ELF-1 (cell line): ENCODE data around the gene SERPINA3.
"Not testable (repeated sequence)": the region's sequence is repeated elsewhere in the genome, so short reads cannot be mapped to it uniquely, and the experiment has no call there.

Experiments used
- DNase-seq: peaks from one replicate; pipeline ENCODE4 v3.0.0-alpha.2; 2016; ENCODE audit warnings: low read depth, low spot score

Gene SERPINA3

DNA sequence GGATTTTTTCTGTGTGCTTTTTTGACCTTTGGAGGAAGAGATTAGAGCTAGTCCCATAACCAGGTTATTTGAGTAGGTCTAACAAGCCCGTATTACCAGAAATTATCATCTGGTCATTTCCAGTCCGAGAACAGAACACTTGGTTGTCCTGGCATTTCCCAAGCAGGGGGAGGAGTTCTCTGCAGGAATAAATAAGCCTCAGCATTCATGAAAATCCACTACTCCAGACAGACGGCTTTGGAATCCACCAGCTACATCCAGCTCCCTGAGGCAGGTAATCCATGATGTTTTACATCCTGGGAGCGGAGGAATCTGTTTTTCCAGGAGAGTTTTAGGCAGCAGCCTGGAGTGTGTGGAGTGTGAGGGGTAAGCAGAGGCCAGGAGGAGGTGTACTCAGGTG lies at the start of gene SERPINA3:
Gene SERPINA3, plus strand, starts transcription at position 218 of the 400 bp plus-strand sequence. CDS start 2,051 bp downstream, outside the sequence.
- DNase-seq: peak; percentile 41

DNA sequence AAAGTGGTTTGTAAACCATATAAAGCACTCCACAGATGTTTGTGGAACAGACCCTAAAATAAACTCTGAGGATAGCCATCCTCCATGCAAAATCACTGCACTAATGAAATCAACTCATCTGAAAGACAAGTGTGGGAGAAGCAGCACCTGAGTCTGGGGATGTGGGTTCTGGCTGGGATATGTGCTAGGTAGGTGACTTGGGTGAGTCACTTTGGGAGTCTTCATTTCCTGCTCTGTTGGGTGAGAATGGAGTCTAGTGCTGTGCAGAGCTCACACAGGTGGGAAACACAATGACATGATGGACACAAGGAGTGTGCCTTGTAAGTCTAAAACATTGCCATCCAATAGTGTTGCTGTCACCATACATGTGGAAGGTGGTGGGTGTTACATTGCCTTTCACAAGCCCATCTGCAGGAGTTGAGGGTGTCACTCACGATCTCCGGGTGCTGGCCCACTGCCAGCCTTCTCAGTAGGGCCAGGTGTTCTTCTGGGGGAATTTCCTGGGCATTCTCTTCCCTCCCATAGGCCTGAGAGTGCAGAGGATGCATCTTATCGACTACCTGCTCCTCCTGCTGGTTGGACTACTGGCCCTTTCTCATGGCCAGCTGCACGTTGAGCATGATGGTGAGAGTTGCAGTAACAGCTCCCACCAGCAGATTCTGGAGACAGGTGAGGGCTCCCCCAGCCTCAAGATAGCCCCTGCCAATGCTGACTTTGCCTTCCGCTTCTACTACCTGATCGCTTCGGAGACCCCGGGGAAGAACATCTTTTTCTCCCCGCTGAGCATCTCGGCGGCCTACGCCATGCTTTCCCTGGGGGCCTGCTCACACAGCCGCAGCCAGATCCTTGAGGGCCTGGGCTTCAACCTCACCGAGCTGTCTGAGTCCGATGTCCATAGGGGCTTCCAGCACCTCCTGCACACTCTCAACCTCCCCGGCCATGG lies 49.0 kb upstream of the SERPINA3 start:
- no peak for DNase-seq

DNA sequence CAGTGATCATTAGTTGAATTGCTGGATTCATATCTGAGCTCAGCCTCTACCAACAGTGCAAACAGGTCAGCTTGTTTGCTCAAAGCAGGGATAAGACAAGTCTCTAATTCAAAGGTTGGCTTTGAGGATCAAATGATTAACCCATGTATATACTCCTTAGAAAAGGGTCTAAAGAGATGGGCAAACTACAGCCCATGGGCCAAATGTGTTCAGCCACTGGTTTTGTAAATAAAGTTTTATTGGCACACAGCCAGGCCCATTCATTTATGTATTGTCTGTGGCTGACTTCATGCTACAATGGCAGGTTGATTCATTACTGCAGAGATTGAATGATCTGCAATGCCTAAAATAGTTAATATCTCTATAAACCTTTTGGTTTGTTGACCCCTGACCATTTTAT lies 47.8 kb upstream of the SERPINA3 start:
- no peak for DNase-seq

DNA sequence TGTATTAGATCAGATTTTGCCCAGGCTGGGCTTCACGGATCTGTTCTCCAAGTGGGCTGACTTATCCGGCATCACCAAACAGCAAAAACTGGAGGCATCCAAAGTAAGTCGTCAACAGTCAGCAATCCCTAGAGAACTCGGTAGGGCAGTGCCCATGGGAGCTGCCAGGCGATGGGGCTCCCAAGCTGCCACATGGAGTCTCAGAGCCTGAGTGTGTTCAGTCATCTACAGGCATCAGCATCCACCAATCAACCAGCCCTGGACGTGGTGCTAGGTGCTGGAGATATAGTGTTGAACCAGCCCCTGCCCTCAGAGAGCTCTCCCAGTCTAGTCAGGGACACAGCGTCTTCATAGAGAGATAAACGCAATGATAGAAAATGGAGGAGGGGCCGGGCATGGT lies 44.0 kb upstream of the SERPINA3 start:
- DNase-seq: no peak

DNA sequence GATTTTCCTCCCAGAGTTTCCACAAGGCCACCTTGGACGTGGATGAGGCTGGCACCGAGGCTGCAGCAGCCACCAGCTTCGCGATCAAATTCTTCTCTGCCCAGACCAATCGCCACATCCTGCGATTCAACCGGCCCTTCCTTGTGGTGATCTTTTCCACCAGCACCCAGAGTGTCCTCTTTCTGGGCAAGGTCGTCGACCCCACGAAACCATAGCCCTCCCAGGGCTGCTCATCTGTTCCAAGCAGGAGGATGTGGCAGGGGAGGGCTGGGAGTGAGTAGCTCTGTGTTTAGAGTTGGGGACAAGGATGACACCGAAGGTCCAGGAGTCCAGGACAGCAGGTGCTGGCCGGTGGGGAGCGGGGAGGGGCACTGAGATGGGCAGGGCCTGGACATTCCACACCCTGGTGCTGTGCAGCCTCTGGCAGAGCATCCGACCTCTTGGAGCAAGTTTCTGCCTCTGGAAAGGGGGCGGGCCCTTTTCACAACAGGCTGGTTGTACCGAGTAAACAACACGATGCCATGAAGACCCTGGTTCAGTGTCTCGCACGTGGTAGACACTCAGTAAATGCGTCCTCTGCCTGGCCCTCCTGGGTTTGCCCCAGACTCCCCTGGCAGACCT lies 42.7 kb upstream of the SERPINA3 start:
- no peak for DNase-seq

DNA sequence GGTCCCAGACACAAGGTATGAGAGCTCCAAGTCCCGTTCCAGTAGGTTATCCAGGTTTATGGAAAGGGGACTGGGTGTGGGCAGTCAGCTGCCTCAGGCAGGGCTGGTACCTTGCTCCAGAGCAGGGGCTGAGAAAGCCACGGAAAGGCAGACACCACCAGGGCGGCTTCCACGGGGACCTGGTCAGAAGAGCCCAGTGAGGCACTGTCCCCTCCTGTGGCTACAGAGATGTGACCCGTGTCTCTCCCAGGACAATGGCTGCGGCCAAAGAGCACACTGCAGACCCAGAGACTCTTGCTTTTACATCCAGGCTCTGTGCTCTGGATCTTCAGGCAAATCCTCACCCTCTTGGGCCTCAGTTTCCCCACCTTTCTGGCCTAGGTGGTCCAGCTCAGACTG lies 42.2 kb upstream of the SERPINA3 start:
- DNase-seq: no peak

DNA sequence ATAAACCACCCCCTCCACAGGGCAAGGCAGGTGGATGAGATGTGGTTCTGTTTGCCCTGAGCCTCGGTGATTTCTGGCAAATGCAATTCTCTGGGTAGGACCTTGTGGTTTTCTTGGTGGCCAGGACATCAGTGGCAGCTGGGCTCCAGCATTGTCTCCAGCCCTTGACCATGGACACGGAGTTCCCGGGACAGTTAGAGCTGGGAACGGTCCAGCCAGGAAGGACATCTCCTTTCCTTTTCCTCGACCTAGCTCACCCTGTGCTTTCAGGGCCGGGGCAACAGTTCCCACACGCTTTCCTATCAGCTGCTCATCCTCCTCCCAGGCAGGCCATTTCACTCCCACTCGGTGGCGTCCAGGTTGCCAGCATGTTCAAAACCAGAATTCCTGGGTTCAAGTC lies 41.8 kb upstream of the SERPINA3 start:
- DNase-seq: no peak

DNA sequence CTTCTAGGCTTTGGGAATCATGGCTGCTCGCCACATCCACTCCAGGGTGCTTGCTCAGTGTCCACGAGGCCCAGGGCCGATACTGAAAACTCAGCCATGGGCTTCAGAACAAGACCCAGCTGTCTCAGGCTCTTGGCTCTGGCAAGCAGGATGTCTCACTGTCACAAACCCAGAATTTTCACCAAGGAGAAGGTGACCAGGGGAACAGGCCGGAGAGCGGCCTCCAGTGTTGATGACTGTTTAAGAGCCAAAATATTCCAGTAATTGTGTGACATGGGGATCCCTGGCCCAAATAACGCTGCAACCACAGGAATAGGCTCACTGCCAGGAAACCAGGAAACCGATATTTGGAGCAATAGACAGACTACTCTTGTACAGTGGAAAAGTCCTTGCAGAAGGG lies 40.8 kb upstream of the SERPINA3 start:
- no peak for DNase-seq

DNA sequence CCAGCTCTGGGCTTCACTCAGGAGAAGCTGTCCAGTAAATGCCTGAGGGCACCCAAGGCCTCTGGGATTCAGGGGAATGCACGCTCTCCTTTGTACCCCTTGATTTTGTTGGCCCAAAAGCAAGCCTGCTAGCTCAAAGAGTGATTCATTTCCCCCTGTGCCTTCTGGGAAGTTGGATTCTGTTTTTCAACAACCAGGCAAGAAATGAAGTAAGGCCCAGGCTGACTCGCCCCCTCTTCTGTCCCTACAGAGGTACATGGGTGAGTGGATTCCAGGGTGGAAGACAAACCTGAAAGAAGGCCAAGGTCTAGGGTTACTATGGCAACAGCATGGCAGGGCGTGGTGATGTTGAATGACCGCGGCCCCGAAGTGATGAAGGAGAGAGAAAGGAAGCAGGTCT lies 40.2 kb upstream of the SERPINA3 start:
- no peak for DNase-seq

DNA sequence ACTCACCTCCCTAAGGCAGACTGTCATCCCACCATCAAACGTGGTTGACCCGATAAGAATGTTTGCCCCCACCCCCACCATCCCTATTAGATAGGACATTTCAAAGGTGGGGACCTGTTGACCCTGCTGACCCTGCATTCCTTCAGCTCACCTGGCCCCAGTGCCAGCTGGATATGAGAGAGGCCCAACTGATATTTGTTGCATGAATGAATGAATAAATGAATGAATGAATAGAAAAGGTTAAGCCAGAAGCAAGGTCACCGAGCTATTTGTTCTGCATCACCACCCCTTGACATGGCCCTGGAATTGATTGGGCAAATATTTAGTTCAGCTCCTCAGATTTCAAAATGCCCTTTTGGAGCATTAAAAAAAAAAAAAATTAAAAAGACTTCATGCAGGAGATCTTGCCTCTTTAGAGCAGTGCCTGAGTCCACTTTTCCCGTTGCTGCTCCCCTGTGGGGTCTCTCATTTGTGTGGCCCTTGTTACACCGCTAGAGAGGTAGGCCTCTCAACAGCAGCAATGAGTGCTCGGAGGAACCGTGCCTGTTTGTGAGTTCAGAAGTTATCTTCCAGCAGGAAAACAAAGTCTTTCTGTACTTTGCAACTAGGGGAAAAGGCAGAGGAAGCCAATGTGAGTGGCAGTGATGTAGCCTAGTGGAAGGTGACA lies 39.4 kb upstream of the SERPINA3 start:
- no peak for DNase-seq

DNA sequence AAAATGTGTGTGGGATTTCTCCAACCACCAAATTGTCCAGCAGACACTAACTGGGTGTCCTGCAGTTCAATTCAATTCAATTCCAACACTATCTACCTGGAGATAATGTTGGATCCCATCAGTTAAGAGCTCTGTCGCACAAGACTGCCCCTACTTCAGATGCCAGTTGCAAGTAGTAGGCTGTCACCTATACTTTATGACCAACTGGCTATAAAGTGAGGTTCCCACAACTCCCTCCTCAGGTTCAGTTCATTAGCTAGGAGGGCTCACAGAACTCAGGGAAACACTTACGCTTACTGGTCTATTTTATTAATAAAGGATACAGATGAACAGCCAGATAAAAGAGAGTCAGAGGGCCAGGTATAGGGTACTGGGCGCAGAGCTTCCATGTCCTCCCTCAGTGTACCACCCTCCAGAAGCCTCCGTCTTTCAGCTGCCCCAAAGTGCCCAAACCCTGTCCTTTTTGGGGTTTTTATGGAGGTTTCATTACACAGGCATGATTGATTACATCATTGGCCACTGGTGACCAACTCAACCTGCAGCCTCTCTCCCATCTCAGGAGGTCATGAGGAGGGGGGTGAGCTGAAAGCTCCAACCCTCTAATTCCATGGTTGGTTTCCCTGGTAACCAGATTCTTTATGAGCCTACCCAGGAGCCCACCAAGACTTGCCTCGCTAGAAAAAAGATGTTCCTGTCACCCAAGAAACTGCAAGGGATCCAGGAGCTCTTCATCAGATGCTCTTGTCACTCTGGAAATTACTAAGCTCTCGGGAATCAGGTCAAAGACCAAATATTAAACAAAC lies 38.5 kb upstream of the SERPINA3 start:
- no peak for DNase-seq

DNA sequence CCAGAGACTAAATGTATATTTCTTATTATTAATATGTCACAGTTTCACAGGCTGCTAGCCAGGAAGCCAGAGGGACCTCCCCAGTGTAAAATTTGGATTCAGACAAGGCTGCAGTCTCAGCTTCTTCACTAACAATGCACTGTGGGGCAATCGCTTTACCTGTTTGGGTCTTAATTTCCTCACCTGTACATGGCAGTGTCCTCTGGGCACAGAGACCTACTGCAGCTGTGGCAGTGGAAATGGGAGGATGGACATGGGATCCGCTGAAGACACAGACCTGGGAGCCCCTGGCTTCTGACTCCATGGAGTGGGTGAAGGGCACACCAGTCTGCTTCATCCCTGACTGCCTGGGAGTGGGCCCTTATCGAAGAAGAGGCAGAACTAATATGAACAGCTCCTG lies 37.9 kb upstream of the SERPINA3 start:
- DNase-seq: no peak

DNA sequence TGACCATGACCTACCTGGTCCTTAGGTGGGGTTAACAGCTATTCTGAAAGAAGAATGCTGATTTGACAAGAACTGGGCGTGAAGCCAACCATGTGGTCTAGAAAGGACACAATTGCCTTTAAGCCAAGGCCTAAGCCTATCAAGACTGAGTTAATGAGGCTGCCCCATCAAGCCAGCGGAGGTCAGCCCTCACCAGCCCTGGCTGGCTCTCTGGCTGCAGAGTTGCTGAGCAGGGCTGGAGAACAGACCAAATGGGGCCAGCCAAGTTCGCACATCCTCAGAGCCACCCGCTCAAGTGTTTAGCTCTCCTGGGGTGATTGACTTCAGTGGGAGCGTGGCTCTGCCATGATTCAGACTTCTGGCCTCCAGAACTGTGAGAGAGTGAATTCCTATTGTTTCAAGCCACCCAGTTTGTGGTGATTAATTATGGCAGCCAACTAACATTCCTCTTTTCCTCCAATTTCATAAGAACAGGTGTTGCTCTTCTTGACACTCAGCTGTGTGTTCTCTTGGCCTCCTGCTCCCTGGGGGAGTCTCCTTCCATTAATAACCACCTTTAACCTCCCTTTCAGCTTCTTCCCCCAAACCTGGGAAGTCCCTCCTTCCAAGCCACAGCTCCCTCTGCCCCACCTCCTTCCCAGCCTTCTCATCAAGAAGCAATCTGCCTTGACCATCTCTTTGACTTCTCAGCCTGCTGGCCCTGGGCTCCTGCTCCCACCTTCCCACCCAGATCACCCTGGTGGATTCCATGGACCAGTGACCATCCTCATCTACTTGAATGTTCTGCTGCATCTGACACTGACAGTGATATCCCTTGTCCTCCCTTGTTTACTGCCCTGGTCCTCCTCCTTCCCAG lies 36.2 kb upstream of the SERPINA3 start:
- DNase-seq: no peak

DNA sequence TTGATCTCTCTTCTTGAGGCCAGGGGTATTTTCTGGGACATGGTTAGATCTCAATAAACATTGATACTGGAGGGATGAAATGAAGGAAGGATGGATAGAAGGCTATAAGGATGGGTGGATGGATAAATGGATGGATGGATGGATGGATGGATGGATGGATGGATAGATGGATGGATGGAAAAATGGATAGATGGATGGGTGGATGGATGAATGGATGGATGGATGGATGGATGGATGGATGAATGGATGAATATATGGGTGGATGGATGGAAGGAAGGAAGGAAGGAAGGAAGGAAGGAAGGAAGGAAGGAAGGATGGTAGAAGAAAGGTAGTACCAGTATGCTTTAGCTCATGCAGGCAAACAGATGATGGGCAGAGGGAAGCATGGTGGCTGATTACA lies 34.7 kb upstream of the SERPINA3 start:
- not testable (repeated sequence) for DNase-seq

DNA sequence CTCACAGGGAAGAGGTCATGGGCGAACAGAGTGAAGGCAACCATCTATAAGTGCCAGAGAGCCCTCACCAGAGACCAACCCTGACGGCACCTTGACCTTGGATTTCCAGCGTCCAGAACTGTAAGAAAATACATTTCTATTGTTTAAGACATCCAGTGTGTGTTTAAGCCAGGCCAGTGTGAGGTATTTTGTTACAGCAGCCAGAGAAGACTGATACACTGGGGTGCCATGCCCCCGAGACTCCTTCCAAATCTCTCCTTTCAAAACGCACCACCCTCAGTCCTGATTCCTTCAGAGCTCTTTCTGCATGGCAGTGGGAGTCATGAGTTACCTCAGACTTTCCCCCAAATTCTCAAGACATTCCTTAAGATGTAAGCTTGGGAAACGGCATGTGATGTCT lies 33.5 kb upstream of the SERPINA3 start:
- no peak for DNase-seq

DNA sequence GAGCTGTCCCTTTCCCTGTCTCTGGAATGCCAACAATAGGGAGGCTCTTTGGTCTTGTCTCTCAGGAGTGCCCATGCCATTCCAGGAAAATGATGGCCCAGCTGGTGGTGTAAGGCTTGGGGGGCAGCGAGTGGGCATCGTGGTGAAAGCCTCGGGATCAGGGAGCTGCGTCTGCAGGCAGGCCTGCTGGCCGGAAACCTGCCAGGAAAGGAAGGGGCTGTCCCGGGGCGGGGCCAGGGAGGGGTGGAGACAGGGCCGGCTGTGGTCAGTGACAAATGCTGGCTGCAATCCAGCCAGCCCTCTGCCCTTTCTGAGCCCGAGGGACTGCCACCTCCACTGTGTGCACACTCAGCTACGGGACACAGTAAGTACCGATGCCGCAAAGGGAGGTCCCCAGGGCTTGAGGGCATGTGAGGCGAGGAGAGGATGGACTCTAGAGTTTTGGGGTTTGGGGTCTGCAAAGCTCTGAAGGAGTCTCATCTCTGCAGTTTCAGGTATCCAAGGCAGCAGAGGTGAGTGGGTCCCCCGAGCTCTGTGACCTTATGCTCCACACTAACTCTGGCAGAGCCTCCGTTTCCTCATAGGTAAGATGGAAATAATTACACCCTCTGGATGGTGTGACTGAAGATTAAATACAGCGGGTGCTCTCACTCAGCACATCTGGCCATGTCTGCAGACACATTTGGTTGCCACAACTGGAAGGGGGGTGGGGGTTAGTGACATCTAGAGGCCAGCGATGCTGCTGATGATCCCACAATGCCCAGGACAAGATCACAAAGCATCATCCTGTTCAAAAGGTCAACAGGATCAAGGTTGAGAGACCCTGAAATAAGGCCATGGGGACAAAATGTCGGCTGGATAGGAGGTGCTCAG lies 30.8 kb upstream of the SERPINA3 start, which contains the start of gene SERPINA5:
Gene SERPINA5, plus strand, starts transcription at position 300 of the 873 bp plus-strand sequence. CDS start 5,937 bp downstream, outside the sequence.
- DNase-seq: no peak

DNA sequence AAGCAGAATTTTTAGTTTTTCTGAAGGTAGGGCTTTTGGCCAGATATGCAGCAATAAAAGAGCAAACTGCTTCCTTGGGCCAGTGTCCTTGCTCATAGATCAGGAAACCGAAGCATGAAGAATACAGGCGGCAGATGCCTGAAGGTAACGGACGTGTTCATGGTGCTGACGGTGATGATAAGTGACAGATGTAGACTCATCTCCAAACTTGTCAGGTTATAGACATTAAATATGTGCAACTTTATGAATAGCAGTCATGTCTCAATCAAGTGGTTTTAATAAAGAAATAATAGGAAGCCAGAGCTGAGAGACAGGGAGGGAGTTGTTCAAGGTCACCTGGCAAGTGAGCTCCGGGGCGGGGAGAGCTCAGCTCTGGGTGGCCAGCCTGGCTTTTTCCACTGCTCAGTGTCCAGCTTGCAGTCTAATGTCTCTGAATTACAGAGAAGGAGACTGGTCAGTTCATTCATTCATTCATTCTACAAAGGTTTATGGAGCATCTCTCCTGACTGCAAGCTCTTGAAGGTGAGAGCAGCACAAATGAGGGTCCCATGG lies 29.9 kb upstream of the SERPINA3 start:
- DNase-seq: no peak

DNA sequence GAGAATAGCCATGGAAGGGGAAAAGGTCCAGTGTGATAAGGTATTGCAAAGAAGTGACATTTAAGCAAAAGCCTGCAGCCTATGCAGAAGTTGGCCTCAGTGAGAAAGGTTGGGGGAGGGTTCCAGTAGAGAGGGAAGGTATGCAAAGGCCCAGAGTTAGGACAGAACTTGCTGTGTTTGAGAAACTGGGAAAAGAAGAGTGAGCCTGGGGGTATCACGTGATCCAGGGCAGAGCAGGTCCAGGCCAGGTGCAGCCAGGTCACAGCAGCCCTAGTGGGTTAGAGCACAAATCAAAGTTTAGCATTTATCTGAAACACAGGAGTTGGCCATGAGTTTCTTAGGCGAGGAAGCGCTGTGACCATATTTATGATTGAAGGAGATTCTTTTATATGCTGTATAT lies 29.3 kb upstream of the SERPINA3 start:
- peak; percentile 62 for DNase-seq

DNA sequence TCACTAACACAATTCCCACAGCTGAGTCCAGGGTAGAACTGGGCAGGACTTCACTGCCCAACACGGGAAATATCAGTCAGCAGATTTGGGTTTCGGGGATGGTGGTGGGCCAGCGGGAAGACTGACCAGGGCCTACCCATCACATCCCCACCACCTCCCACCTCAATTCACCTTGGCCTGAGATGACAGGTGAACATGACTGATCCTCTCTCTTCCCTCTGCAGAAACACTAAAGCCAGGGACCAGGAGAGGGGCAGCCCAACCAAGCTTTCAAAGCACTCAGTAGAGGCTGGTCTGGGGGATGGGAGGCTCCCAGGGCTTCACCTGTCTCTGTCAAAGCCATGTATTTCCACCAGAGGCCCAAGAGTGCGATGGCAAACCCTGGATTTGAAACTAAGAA lies 28.6 kb upstream of the SERPINA3 start:
- no peak for DNase-seq
